H1 (cell line): Measurements from ENCODE around the gene SLC1A7. TPM values are rescaled to one million over a fixed set of nuclear protein-coding genes. Genes with fewer than 3 reads are reported as not detected.

Experiments used
- CTCF ChIA-PET: fragments of 300-600 bp; sonication (Branson Sonifier 250); formaldehyde crosslinking; loops from one replicate; lab custom pipeline; 2021; ENCODE audit not compliant: partially characterized antibody; lab: Charles Lee
- POLR2A ChIA-PET: fragments of 300-600 bp; sonication (Branson Sonifier 250); formaldehyde crosslinking; loops from one replicate; lab custom pipeline; 2021; ENCODE audit warnings: inconsistent platforms; ENCODE audit not compliant: partially characterized antibody; lab: Charles Lee
- DNase-seq, 2 experiments: peaks; one replicate each; pipeline versions ENCODE4 v3.0.0 to v3.0.0-alpha.2; 2010 to 2022; ENCODE audit warnings: low spot score in 2 of 2, low read depth in 1 of 2, mixed read lengths in 1 of 2
- FAIRE-seq: peaks from 2 replicates; lab custom pipeline; 2011; peaks lifted over from hg19 to GRCh38; lab: Jason Lieb, UNC
- H2AFZ ChIP-seq: 2 replicates; pipeline ENCODE4 v1.8.1; 2012; ENCODE audit warnings: low read length, inconsistent platforms
- H2AK5ac ChIP-seq: 2 replicates; pipeline ENCODE4 v1.6.1; 2013; ENCODE audit warnings: low read depth, low read length
- H2BK120ac ChIP-seq: replicated peaks from 2 replicates; pipeline ENCODE3; 2013; ENCODE audit warnings: low read depth, low read length, inconsistent platforms
- H2BK12ac ChIP-seq: 2 replicates; pipeline ENCODE4 v1.6.1; 2013; ENCODE audit warnings: low read depth, low read length
- H2BK15ac ChIP-seq: 2 replicates; pipeline ENCODE4 v1.6.1; 2013; ENCODE audit warnings: low read length
- H2BK20ac ChIP-seq: 2 replicates; pipeline ENCODE4 v1.6.1; 2013; ENCODE audit warnings: low read length
- H2BK5ac ChIP-seq: 2 replicates; pipeline ENCODE4 v1.6.1; 2013; ENCODE audit warnings: low read depth, low read length
- H3K14ac ChIP-seq: 2 replicates; pipeline ENCODE4 v1.6.1; 2013; ENCODE audit warnings: inconsistent platforms; ENCODE audit not compliant: insufficient read length
- H3K18ac ChIP-seq: 2 replicates; pipeline ENCODE4 v1.6.1; 2013; ENCODE audit warnings: low read length; ENCODE audit errors: extremely low read depth
- H3K23ac ChIP-seq: 2 replicates; pipeline ENCODE4 v1.6.1; 2013; ENCODE audit warnings: inconsistent platforms; ENCODE audit not compliant: insufficient read length
- H3K23me2 ChIP-seq: 2 replicates; pipeline ENCODE4 v1.6.1; 2013; ENCODE audit warnings: low read depth, low read length
- H3K27ac ChIP-seq: 2 replicates; pipeline ENCODE4 v1.6.1; 2011; ENCODE audit warnings: low read depth, low read length, inconsistent platforms
- H3K27me3 ChIP-seq, 4 experiments: replicated peaks in 1 of 4; 1 replicate in 1 of 4; 2 replicates in 3 of 4; pipeline versions ENCODE4 v1.6.1 to v1.8.1; 2011 to 2013; ENCODE audit warnings: low read length in 3 of 4, mild to moderate bottlenecking in 3 of 4, inconsistent platforms in 2 of 4, mixed read lengths in 2 of 4, moderate library complexity in 1 of 4; ENCODE audit not compliant: control insufficient read depth in 3 of 4, insufficient read depth in 3 of 4; ENCODE audit errors: extremely low read depth in 1 of 4
- H3K36me3 ChIP-seq, 4 experiments: 2 replicates each; pipeline versions ENCODE4 v1.6.1 to v1.8.1; 2011 to 2013; ENCODE audit warnings: mild to moderate bottlenecking in 4 of 4, low read length in 3 of 4, moderate library complexity in 2 of 4, control low read depth in 1 of 4, inconsistent platforms in 1 of 4; ENCODE audit not compliant: insufficient read depth in 4 of 4, control insufficient read depth in 2 of 4
- H3K4ac ChIP-seq: replicated peaks from 2 replicates; pipeline ENCODE3; 2013; ENCODE audit warnings: low read length, low read depth, mixed read lengths, inconsistent platforms; ENCODE audit not compliant: insufficient read length
- H3K4me1 ChIP-seq, 4 experiments: replicated peaks in 1 of 4; 1 replicate in 1 of 4; 2 replicates in 3 of 4; pipeline versions ENCODE4 v1.6.1 to v1.8.1; 2011 to 2013; ENCODE audit warnings: low read length in 3 of 4, inconsistent platforms in 2 of 4, mixed read lengths in 1 of 4; ENCODE audit not compliant: insufficient read depth in 4 of 4, control insufficient read depth in 3 of 4
- H3K4me2 ChIP-seq, 2 experiments: 2 replicates each; pipeline versions ENCODE4 v1.6.1 to v1.8.1; 2011 to 2013; ENCODE audit warnings: low read depth in 2 of 2, low read length in 2 of 2, control low read depth in 1 of 2, inconsistent platforms in 1 of 2, mild to moderate bottlenecking in 1 of 2; ENCODE audit not compliant: insufficient read depth in 1 of 2
- H3K4me3 ChIP-seq, 4 experiments: fragments of 200-600, 300-600 bp in 1 of 4; sonication (generic), shearing (Covaris generic), sonication (Bioruptor Twin) in 1 of 4; 2 replicates each; pipeline versions ENCODE4 v1.5.1 to v1.8.1; 2011 to 2016; ENCODE audit warnings: low read length in 4 of 4, low read depth in 3 of 4, control low read depth in 2 of 4, inconsistent platforms in 2 of 4, mild to moderate bottlenecking in 2 of 4, mixed read lengths in 1 of 4, moderate library complexity in 1 of 4; ENCODE audit not compliant: insufficient read depth in 2 of 4; ENCODE audit errors: extremely low read depth in 1 of 4
- H3K56ac ChIP-seq: replicated peaks from 2 replicates; pipeline ENCODE3; 2013; ENCODE audit warnings: low read depth, mild to moderate bottlenecking, mixed read lengths, low read length, inconsistent platforms; ENCODE audit not compliant: insufficient read length
- H3K79me1 ChIP-seq: 2 replicates; pipeline ENCODE4 v1.6.1; 2013; ENCODE audit warnings: low read depth, low read length, control low read depth
- H3K79me2 ChIP-seq, 2 experiments: 2 replicates each; pipeline versions ENCODE4 v1.6.1 to v1.8.1; 2012 to 2013; ENCODE audit warnings: low read length in 2 of 2, mild to moderate bottlenecking in 2 of 2, inconsistent platforms in 1 of 2; ENCODE audit not compliant: insufficient read depth in 2 of 2, control insufficient read depth in 1 of 2
- H3K9ac ChIP-seq, 4 experiments: replicated peaks in 1 of 4; 1 replicate in 1 of 4; 2 replicates in 3 of 4; pipeline versions ENCODE4 v1.6.1 to v1.8.1; 2011 to 2013; ENCODE audit warnings: low read depth in 3 of 4, low read length in 3 of 4, control low read depth in 2 of 4, mild to moderate bottlenecking in 2 of 4, moderate library complexity in 2 of 4, inconsistent platforms in 1 of 4; ENCODE audit errors: extremely low read depth in 1 of 4
- H3K9me3 ChIP-seq, 2 experiments: 2 replicates each; pipeline versions ENCODE4 v1.6.1 to v1.8.1; 2012 to 2013; ENCODE audit warnings: mild to moderate bottlenecking in 2 of 2, moderate library complexity in 2 of 2, control low read depth in 1 of 2, inconsistent platforms in 1 of 2, low read depth in 1 of 2, low read length in 1 of 2, mixed read lengths in 1 of 2; ENCODE audit not compliant: insufficient read depth in 2 of 2
- H4K20me1 ChIP-seq, 2 experiments: replicated peaks in 1 of 2; 2 replicates each; pipeline versions ENCODE3 to v1.8.1; 2011 to 2013; ENCODE audit warnings: inconsistent platforms in 2 of 2, low read length in 2 of 2, mild to moderate bottlenecking in 1 of 2; ENCODE audit not compliant: insufficient read depth in 2 of 2, control insufficient read depth in 1 of 2
- H4K5ac ChIP-seq: 2 replicates; pipeline ENCODE4 v1.6.1; 2013; ENCODE audit warnings: low read length, low read depth, mixed read lengths, inconsistent platforms; ENCODE audit not compliant: insufficient read length
- H4K8ac ChIP-seq: 2 replicates; pipeline ENCODE4 v1.8.0; 2013; ENCODE audit warnings: mild to moderate bottlenecking, moderate library complexity, low read length, inconsistent platforms; ENCODE audit not compliant: insufficient read depth; ENCODE audit errors: extremely low read depth
- H4K91ac ChIP-seq: replicated peaks from 2 replicates; pipeline ENCODE3; 2013; ENCODE audit warnings: low read length, mixed read lengths, inconsistent platforms; ENCODE audit not compliant: insufficient read length
- SIN3A ChIP-seq, 2 experiments: IDR thresholded peaks in 1 of 2; conservative IDR thresholded peaks in 1 of 2; 2 replicates each; pipeline ENCODE4 v1.6.1; 2011 to 2012; ENCODE audit warnings: low read length in 2 of 2, improper control_type of control experiment in 1 of 2, low read depth in 1 of 2, mild to moderate bottlenecking in 1 of 2
- WGBS, 2 experiments: shearing (Covaris generic) in 1 of 2; methylation state at CpG; one replicate each; pipeline versions ENCODE4 v1.1.6 to v1.1.7; 2013 to 2015; ENCODE audit warnings: low lambda C conversion rate in 2 of 2, mixed read lengths in 2 of 2, inconsistent platforms in 1 of 2, low coverage in 1 of 2, missing lambda C conversion rate in 1 of 2; ENCODE audit not compliant: insufficient replicate concordance in 2 of 2, insufficient coverage in 1 of 2, insufficient read length in 1 of 2; ENCODE audit errors: extremely low coverage in 1 of 2, missing lambda C conversion rate in 1 of 2; 5-methylcytosine and 5-hydroxymethylcytosine counted together
- polyA plus RNA-seq, 7 experiments: library from polyadenylated mRNA; depleted of rRNA in 3 of 7; stranded (reverse) in 5 of 7; unstranded in 2 of 7; fragments of >200 nt in 5 of 7; fragments of 200-250 nt in 2 of 7; gene quantifications; 1 replicate in 5 of 7; 2 replicates in 1 of 7; 4 replicates in 1 of 7; pipeline versions ENCODE4 v1.2.1 to v1.2.3, GENCODE V29; 2011 to 2013; ENCODE audit warnings: missing spikeins in 2 of 7, mixed read lengths in 2 of 7
- total RNA-seq: library from RNA; stranded (reverse); fragmentation: NEBNext Ultra II Directional; extraction: Animal tissue kit (Norgen Biotek cat#: 25700); gene quantifications from 2 replicates; pipeline ENCODE4 v1.2.1, GENCODE V29; 2021

Gene SLC1A7
- total and polyA plus RNA-seq, 2 of the 8 experiments (the other 6 are each of a cell fraction or from before 2014, with no cell fraction given): not detected

DNA sequence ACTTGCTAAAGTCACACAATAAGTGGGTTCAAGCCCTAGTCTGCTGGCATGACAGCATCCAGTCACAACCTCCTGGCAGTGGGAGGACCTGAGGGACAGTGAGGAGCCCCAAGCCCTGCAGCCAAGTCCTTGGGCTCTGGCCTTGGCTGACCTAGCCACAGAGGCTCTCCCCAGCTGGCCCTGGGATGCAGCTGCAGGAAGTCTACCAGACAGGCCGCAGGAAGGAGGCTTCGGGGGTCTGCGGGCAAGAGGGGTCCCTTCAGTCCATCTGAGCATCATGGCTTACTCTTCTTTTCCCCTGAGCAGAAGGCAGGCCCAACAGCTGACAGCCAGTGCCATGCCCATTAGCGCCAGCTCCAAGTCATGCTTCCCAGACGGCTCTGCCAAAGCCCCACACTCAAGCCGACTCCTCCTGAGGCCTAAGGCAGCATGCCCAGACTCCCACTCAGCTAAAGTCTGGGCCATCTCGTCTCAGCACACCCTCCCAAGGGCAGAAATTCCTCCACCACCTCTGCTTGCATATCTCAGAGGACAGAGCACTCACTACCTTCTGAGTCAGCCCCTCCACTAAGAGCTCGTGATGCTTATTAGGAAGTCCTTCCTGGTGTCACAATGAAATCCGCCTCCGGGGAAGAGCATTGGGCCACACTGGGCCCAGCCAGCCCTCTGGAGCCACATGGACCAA is 20.1 kb downstream of the SLC1A7 start:
- no peak overlapping the region; the same call in 1 of the 2 replicates for H3K18ac ChIP-seq
- H2BK120ac ChIP-seq: no peak overlapping the region
- FAIRE-seq: no peak
- H3K23me2 ChIP-seq: 0 out of 2 replicates have a peak, but pooled peaks cover 3% of the 10 kb centered on the region
- H4K20me1 ChIP-seq: no peaks in the 10 kb centered on the region
- H3K27ac ChIP-seq: no peak overlapping the region
- peak overlapping the region; percentile 10 for H4K91ac ChIP-seq
- H4K8ac ChIP-seq: no peak overlapping the region
- peaks cover 0 to 24% (median 8%) of the 10 kb centered on the region in 4 experiments; a peak in 6 of 7 replicates for H3K4me1 ChIP-seq
- H2BK20ac ChIP-seq: no peak overlapping the region
- no peaks in the 10 kb centered on the region for H3K79me1 ChIP-seq
- H3K4me3 ChIP-seq: no peak overlapping the region
- no peak overlapping the region for H4K5ac ChIP-seq
- 78% methylated on average over 10 of the region's 10 CpGs; no CpG with 5 or more reads in 1 of the 2 experiments for WGBS, 2 experiments
- H3K9ac ChIP-seq: no peak overlapping the region
- H3K14ac ChIP-seq: no peak overlapping the region
- no peaks in the 10 kb centered on the region for H3K36me3 ChIP-seq
- no peaks in the 10 kb centered on the region for H3K79me2 ChIP-seq
- H3K23ac ChIP-seq: no peak overlapping the region
- H3K4ac ChIP-seq: no peak overlapping the region
- no peaks in the 10 kb centered on the region for H3K9me3 ChIP-seq
- H2AFZ ChIP-seq: no peak overlapping the region
- no peaks in the 10 kb centered on the region; a peak in 2 of 7 replicates for H3K27me3 ChIP-seq
- no peak for TF ChIP-seq SIN3A (conservative IDR thresholded peaks at IDR 0.05 in 1 of 2, IDR thresholded peaks at IDR 0.05 in 1 of 2; ENCODE audit: low read depth in 1 of 2, low read length in 2 of 2)
- no peak overlapping the region for H2AK5ac ChIP-seq
- peak overlapping the region; percentile 95; the same call in 1 of the 2 replicates for H2BK15ac ChIP-seq
- DNase-seq: no peak
- H3K56ac ChIP-seq: no peak overlapping the region
- CTCF ChIA-PET: interaction anchor here (1.0 to 2.5 kb wide), 6 partner anchors 8 to 60 kb away, joined by 3 to 13 read pairs (median 5); no protein-coding TSS in a partner anchor
- no peak overlapping the region; the same call in 1 of the 2 replicates for H2BK12ac ChIP-seq
- H2BK5ac ChIP-seq: no peak overlapping the region
- POLR2A ChIA-PET: interaction anchor here (1.1 kb wide), 1 partner anchor 14 kb away, joined by 3 read pairs; no protein-coding TSS in a partner anchor
- H3K4me2 ChIP-seq: no peak overlapping the region
